ENCODE results near the gene BOK. TPM values are rescaled to one million over a fixed set of nuclear protein-coding genes. Genes with fewer than 3 reads are reported as not detected.

The BOK gene
- total RNA-seq, 1 experiment from 2014 or later, result 33.9 TPM

- no peaks in the 10 kb centered on the region for H3K27me3 Mint-ChIP-seq (ENCODE audit: low read depth)
- no peak overlapping the region for H3K4me2 ChIP-seq (ENCODE audit: insufficient read depth, insufficient read length, low read length)
- no peak overlapping the region for H2BK120ac ChIP-seq (ENCODE audit: low read depth, low read length, poor library complexity, severe bottlenecking)
- H3K79me2 ChIP-seq (ENCODE audit: insufficient read depth, low read length), result no peaks in the 10 kb centered on the region
- H2BK20ac ChIP-seq (ENCODE audit: low read depth, low read length, poor library complexity, severe bottlenecking), result no peak overlapping the region
- H3K36me3 Mint-ChIP-seq (ENCODE audit: insufficient read depth in 1 of 3, low read depth in 3 of 3), result peaks cover 25 to 63% (median 53%) of the 10 kb centered on the region in 3 experiments; a peak in 6 of 7 replicates
- DNase-seq, result no peak
- H4K20me1 ChIP-seq (ENCODE audit: control insufficient read depth, insufficient read depth, insufficient read length), result no peaks in the 10 kb centered on the region
- H3K9me3 Mint-ChIP-seq, result no peaks in the 10 kb centered on the region
- H4K8ac ChIP-seq (replicated peaks; ENCODE audit: insufficient read length, low read depth, low read length), result no peak overlapping the region
- H2BK5ac ChIP-seq (ENCODE audit: insufficient read length, low read length), result no peak overlapping the region
- H3K23ac ChIP-seq (ENCODE audit: insufficient read length, low read depth, low read length), result no peak overlapping the region
- H2AFZ ChIP-seq (ENCODE audit: low read length), result no peak overlapping the region
- H4K91ac ChIP-seq (ENCODE audit: insufficient read length, low read depth, low read length), result no peak overlapping the region
- no peak overlapping the region for H3K56ac ChIP-seq (ENCODE audit: insufficient read length, low read depth, low read length)
- no peak overlapping the region for H2BK15ac ChIP-seq (ENCODE audit: low read depth, low read length)
- H3K4me3 Mint-ChIP-seq, result no peak overlapping the region
- no peak overlapping the region for H3K9ac ChIP-seq (ENCODE audit: extremely low read depth, insufficient read length, low read length)
- no peak for TF ChIP-seq CTCF (conservative IDR thresholded peaks at IDR 0.05)
- no peaks in the 10 kb centered on the region for H3K9me3 ChIP-seq (ENCODE audit: control insufficient read depth, low read depth, low read length)
- H3K4me1 Mint-ChIP-seq, result 0 out of 4 replicates have a peak, but pooled peaks cover 0 to 2% of the 10 kb centered on the region in 2 experiments
- no peak overlapping the region for H3K27ac ChIP-seq (ENCODE audit: insufficient read length, low read depth, low read length)
- H2BK12ac ChIP-seq (ENCODE audit: insufficient read length, low read depth, low read length), result no peak overlapping the region
- H2AK5ac ChIP-seq (ENCODE audit: insufficient read length, low read length), result no peak overlapping the region
- H3K27me3 ChIP-seq (ENCODE audit: insufficient read depth, low read length), result no peaks in the 10 kb centered on the region
- no peaks in the 10 kb centered on the region for H3K79me1 ChIP-seq (ENCODE audit: insufficient read depth, low read depth, low read length, poor library complexity, severe bottlenecking)
- no peak overlapping the region; a peak in 1 of 7 replicates for H3K27ac Mint-ChIP-seq
- H3T11ph ChIP-seq (ENCODE audit: low read length), result no peak overlapping the region
- H3K4ac ChIP-seq (ENCODE audit: low read depth, low read length), result no peak overlapping the region
- no CpG with 5 or more reads among the region's 5 CpGs for WGBS (ENCODE audit: extremely low coverage, insufficient read length, low lambda C conversion rate)
- no peaks in the 10 kb centered on the region for H3K23me2 ChIP-seq (ENCODE audit: insufficient read length, low read depth, low read length, poor library complexity, severe bottlenecking)
- no peak overlapping the region for H3K14ac ChIP-seq (ENCODE audit: insufficient read depth, low read length)
- no peak overlapping the region for H3K18ac ChIP-seq (ENCODE audit: insufficient read length, low read depth, low read length)
- H3K4me1 ChIP-seq (ENCODE audit: insufficient read depth, low read length), result no peaks in the 10 kb centered on the region
- no peak overlapping the region for H4K5ac ChIP-seq (ENCODE audit: insufficient read length, low read depth, low read length)
Observed at GRCh38 chr2:241598061-241598460, 39.5 kb downstream of the BOK start.
